GM15510 (cell line): Measurements from ENCODE around the gene PDGFC.

Experiments used
- POLR2A ChIP-seq: IDR thresholded peaks from 3 replicates; pipeline ENCODE4 v1.6.1; 2011; ENCODE audit warnings: borderline replicate concordance; ENCODE audit not compliant: insufficient read length; ENCODE audit errors: extremely low read depth

PDGFC gene

GRCh38 chr4:156779042-156779441, 192.6 kb downstream of the PDGFC start:
- TF ChIP-seq POLR2A: no peak

DNA sequence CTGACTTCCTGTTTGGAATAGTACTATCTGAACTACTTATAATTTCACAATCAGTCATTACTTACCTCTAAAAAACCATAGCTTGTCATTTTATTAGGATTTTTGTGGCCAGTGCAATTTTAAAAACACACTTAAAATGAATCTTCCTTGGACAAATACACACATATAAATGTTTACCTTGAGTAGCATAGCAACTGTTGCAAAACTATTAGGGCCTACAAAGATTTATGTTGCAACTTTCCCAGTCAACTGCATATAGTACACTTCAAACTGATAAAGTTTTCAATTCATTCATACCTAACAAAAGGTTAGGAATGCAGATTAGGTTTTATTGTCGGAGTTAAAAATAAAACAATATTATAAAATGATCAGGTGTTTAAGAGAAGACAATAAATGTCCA, 193.0 kb downstream of the PDGFC start:
- TF ChIP-seq POLR2A: no peak

- no peak for TF ChIP-seq POLR2A
These were observed 193.5 kb downstream of the PDGFC start for GRCh38 chr4:156778093-156778492.

- no peak for TF ChIP-seq POLR2A
These were observed 195.8 kb downstream of the PDGFC start for GRCh38 chr4:156775813-156776212.

GRCh38 chr4:156774422-156774821, 197.2 kb downstream of the PDGFC start:
- no peak for TF ChIP-seq POLR2A

DNA sequence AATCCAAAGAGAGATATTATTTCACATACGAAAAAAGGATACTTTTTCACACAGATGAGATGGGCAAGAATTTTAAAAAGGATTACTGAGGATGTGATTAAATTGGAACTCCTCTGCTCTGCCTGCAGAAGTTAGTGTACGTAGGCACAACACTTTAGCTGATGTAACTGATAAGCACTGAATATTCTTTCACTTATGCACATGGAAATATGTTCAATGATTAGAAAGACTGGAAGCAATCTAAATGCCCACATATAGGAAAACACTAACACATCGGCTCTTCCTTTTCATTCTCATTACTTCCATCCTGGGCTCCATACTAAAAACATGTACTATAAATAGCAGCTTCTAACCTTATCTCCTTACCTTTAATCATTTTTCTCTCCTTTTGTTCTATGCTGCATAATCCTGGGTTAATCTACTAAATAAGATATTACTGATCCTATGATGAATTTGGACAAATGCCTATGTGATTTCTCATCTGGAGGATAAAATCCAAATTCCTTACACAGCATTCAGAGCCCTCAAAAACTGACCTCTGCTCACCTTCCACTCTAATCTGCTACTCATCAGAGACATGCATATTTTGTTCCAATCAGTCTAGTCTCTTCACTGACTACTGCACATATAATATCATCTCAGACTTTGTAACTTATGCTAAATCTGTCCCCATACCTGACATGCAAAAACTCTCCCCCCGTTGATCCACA, 197.8 kb downstream of the PDGFC start:
- TF ChIP-seq POLR2A: no peak

DNA sequence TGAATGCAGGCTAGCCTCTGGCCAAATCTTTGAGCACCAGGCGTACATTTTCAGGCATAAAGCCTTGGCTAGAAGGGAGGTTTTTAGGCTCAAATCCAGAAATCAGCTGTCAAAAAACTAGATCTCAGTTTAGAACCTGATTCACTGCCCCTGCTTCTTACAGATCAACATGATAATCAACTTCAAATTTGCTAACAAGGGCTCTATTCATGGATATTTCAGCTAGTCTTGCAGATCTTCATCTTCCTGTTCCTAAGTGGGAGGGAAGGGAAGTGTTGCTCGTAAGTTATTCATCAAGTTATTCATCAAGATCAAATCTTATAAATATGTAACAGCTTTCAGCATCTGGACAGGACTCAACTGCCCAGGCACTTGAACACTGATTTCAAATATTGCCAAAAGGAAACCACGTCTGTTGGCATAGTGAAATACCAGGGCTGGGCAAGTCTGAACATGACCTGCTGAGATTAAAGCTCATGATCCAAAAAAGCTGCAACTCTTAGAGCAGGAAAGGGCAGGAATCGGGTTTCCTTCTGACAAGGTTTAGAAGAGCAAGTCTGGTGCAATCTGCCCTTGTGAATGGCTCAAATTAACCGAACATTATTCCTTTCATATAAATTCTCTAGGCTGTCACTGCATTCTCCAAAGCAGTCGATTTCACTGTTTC, 200.3 kb downstream of the PDGFC start:
- no peak for TF ChIP-seq POLR2A

- TF ChIP-seq POLR2A: no peak
These were observed 201.5 kb downstream of the PDGFC start for GRCh38 chr4:156770140-156770539.

- TF ChIP-seq POLR2A: no peak
These were observed 203.6 kb downstream of the PDGFC start for GRCh38 chr4:156767911-156768415.

DNA sequence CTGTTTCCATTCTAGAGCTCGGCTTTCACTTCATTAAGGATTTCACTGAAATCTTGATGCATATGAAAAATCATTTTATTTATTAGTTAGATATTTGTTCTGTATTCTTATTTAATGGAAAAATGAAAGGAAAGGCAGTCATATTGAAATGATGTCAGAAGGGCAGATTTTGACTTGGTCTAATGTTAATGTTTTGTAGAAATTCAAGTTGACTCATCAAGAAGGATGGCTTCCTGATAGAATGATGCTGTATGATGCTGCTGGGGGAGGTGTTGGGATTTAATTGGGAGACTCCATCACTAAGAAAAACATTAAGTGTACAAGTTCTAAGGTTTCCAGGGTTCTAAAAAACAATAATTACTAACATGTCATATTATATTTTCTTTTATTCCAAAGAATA, 204.8 kb downstream of the PDGFC start:
- no peak for TF ChIP-seq POLR2A

GRCh38 chr4:156765277-156765676, 206.3 kb downstream of the PDGFC start:
- no peak for TF ChIP-seq POLR2A

DNA sequence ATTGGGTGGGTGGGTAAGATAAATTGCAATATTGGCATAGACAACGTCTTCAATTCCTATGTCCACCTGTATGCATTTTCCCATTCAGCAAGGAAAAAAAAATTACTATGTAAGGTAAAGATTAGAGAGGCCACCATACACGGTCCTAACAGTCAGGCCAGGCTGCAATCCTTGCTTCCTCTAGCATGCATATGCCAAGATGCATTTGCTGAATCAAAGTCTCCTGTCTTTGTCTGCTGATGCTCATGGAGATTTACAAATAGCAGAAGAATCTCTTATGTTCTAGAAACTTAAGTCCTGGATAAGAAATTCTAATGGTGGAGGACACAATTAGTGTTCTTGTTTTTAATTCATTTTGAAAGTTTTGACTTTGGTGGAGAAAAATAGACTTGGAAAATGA, 206.8 kb downstream of the PDGFC start:
- TF ChIP-seq POLR2A: no peak

DNA sequence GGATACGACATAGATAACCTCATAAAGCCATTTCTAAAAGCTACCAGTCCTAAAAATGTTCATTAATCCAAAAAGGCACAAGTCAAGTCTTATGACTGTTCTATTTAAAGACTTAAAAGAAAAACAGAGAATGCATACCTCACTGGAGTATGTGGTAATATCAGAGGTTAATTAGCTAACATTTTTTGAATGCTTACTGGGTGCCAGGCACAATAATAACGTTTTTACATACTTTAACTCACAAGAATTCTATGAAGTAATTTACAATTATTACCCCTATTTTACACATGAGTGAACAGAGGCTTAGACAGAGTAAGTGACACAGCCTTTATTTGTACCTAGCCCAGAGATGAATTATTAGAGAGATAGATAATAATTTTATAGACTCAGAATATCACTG, 207.5 kb downstream of the PDGFC start:
- no peak for TF ChIP-seq POLR2A

DNA sequence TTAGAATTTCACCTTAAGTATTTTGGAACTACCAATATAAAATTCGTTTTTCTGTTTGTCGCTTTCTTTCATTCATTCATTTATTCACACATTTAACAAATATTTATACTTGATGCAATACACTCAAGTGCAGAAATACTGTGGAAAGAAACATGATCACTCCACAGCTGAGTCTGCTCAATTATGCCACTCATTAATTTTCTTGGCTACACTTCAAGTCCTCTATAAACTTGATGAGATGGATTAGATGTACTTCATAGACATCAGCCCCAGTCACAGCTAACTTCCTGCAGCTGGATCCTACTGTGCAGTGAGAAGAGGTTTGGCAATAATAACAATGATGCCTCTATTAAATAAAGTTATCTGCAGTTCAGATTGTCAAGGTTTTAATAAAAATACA, 208.1 kb downstream of the PDGFC start:
- TF ChIP-seq POLR2A: no peak

DNA sequence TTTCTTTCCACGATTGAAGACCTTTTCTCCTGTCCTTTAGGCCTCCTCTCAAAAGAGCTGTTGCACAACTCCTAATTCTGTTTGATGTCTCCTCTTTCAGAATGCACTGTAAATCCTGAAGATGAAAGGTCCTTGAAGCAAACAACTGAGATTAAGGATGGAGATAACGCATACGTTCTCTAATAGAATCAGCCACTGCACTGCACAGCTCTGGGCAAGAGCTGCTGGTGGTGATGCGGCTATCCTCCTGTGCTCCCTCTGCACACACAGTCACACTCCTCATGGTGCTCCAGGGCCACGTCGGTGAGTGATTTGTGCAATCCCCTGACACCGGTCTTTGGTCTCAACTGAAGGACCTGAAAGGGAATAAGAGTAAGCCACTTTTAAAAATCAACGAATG, 208.7 kb downstream of the PDGFC start:
- TF ChIP-seq POLR2A: no peak

DNA sequence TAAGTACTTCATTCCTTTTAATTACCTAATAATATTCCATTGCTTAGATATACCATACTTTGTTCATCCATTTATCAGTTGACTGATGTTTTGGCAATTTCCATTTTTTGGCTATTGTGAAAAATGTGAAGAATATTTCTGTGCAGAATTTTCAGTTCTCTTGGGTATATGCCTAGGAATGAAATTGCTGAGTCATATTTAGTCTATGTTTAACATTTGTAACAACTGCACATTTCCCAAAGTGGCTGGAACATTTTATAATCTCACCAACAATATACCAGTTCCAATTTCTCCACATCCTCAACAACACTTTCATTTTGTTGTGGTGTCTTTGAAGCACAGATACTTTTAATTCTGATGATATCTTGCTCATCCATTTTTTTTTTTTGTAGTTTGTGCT, 215.5 kb downstream of the PDGFC start:
- TF ChIP-seq POLR2A: no peak
